Breast epithelium (tissue), 4 donors: ENCODE data around the gene NUDT5. TPM values are rescaled to one million over a fixed set of nuclear protein-coding genes. Genes with fewer than 3 reads are reported as not detected.

ENCODE experiments used
- DNase-seq, 2 donors: peaks; one replicate each; pipeline ENCODE4 v3.0.0-alpha.2; 2019; ENCODE audit warnings: low spot score in 2 of 2
- H3K27ac ChIP-seq, 2 donors: fragments of 200-600 bp; sonication (generic) in 1 of 2; one replicate each; pipeline ENCODE4 v1.5.1; 2016 to 2019; ENCODE audit warnings: mild to moderate bottlenecking in 1 of 2
- H3K27me3 ChIP-seq, 2 donors: fragments of 200-600 bp; sonication (generic) in 1 of 2; one replicate each; pipeline versions ENCODE4 v1.5.1 to v1.6.0; 2017 to 2019; ENCODE audit warnings: control low read depth in 1 of 2, mild to moderate bottlenecking in 1 of 2
- H3K36me3 ChIP-seq: fragments of 200-600 bp; one replicate; pipeline ENCODE4 v1.5.1; 2019
- H3K4me1 ChIP-seq, 2 donors: fragments of 200-600 bp; sonication (generic); one replicate each; pipeline ENCODE4 v1.5.1; 2016 to 2019; ENCODE audit warnings: control low read depth in 1 of 2
- H3K4me3 ChIP-seq, 3 donors: fragments of 200-600 bp; sonication (generic); 1 replicate in 2 of 3; 2 replicates in 1 of 3; pipeline ENCODE4 v1.5.1; 2016 to 2019; ENCODE audit warnings: mild to moderate bottlenecking in 3 of 3, moderate library complexity in 2 of 3
- H3K9me3 ChIP-seq, 2 donors: fragments of 200-600 bp; sonication (generic) in 1 of 2; one replicate each; pipeline ENCODE4 v1.5.1; 2016 to 2019; ENCODE audit warnings: control low read depth in 1 of 2
- CTCF ChIP-seq, 3 donors: fragments of 450-650 bp; IDR thresholded peaks; one replicate each; pipeline ENCODE4 v1.5.1; 2016 to 2017; ENCODE audit warnings: antibody characterized with exemption in 3 of 3, mild to moderate bottlenecking in 3 of 3, moderate library complexity in 3 of 3
- POLR2A ChIP-seq: fragments of 450-650 bp; IDR thresholded peaks from one replicate; pipeline ENCODE4 v1.6.1; 2016; ENCODE audit warnings: antibody characterized with exemption, mild to moderate bottlenecking, moderate library complexity
- POLR2AphosphoS5 ChIP-seq, 3 donors: sonication (generic); formaldehyde crosslinking; IDR thresholded peaks; one replicate each; pipeline ENCODE4 v1.6.1; 2017; ENCODE audit warnings: antibody characterized with exemption in 3 of 3
- intact Hi-C: fragments of 100-400 bp; cut with DNase I; formaldehyde crosslinking; loops from one replicate; pipeline ENCODE4 v1.15.1; 2023; ENCODE audit warnings: low total_unique reads
- total RNA-seq, 3 donors: library from RNA; depleted of rRNA; stranded (reverse); fragments of >200 nt; gene quantifications; one replicate each; pipeline ENCODE4 v1.1.0, GENCODE V29; 2016

The NUDT5 gene
- total RNA-seq, 3 donors from 2014 or later = 44.3 to 54.4 (median 49.3) TPM

GRCh38 chr10:12213621-12214020 is 17.9 kb upstream of the NUDT5 start:
- intact Hi-C loops = no loop called here
- Histone ChIP-seq H3K4me3 (no peak overlapping the region), H3K9me3 (no peaks in the 10 kb centered on the region), H3K4me1 (no peaks in the 10 kb centered on the region), H3K27me3 (no peaks in the 10 kb centered on the region), H3K36me3 (peaks cover 9% of the 10 kb centered on the region), H3K27ac (no peak overlapping the region)
- no peak for TF ChIP-seq POLR2AphosphoS5 (IDR thresholded peaks at IDR 0.05)
- no peak for TF ChIP-seq CTCF (IDR thresholded peaks at IDR 0.05)
- no peak for TF ChIP-seq POLR2A
- no peak for DNase-seq

GRCh38 chr10:12212454-12212853 is 16.8 kb upstream of the NUDT5 start:
- Histone ChIP-seq H3K9me3 (no peaks in the 10 kb centered on the region), H3K36me3 (peaks cover 5% of the 10 kb centered on the region)
- intact Hi-C loops = no loop called here

GRCh38 chr10:12208460-12208859 is 12.8 kb upstream of the NUDT5 start:
- DNase-seq = no peak
- no peaks in the 10 kb centered on the region for H3K27me3 ChIP-seq
- TF ChIP-seq CTCF (IDR thresholded peaks at IDR 0.05) (no peak), POLR2A (no peak), POLR2AphosphoS5 (IDR thresholded peaks at IDR 0.05) (no peak)
- H3K27ac ChIP-seq = no peak overlapping the region
- no peak overlapping the region for H3K4me3 ChIP-seq
- no peaks in the 10 kb centered on the region for H3K9me3 ChIP-seq
- H3K4me1 ChIP-seq = no peaks in the 10 kb centered on the region
- intact Hi-C loops = no loop called here
- peaks cover 5% of the 10 kb centered on the region for H3K36me3 ChIP-seq

More at GRCh38 chr10:12212454-12212853, 16.8 kb upstream of the NUDT5 start:
- Histone ChIP-seq H3K27me3 (no peaks in the 10 kb centered on the region), H3K4me3 (no peak overlapping the region), H3K27ac (no peak overlapping the region), H3K4me1 (no peaks in the 10 kb centered on the region)
- DNase-seq = no peak
- TF ChIP-seq POLR2AphosphoS5 (IDR thresholded peaks at IDR 0.05) (no peak), POLR2A (no peak), CTCF (IDR thresholded peaks at IDR 0.05) (no peak)

- no peak for TF ChIP-seq POLR2A
- TF ChIP-seq POLR2AphosphoS5 (IDR thresholded peaks at IDR 0.05) = no peak
- TF ChIP-seq CTCF (IDR thresholded peaks at IDR 0.05) = no peak
- no peak for DNase-seq
- Histone ChIP-seq H3K36me3 (peaks cover 7% of the 10 kb centered on the region), H3K4me3 (no peak overlapping the region), H3K9me3 (no peaks in the 10 kb centered on the region), H3K4me1 (no peaks in the 10 kb centered on the region), H3K27me3 (no peaks in the 10 kb centered on the region), H3K27ac (no peak overlapping the region)
- intact Hi-C loops = no loop called here
Measured at GRCh38 chr10:12207114-12207513, 11.4 kb upstream of the NUDT5 start.

GRCh38 chr10:12205082-12205481 is 9.4 kb upstream of the NUDT5 start:
- H3K36me3 ChIP-seq = peaks cover 4% of the 10 kb centered on the region

More at GRCh38 chr10:12205082-12205481, 9.4 kb upstream of the NUDT5 start:
- DNase-seq = no peak
- Histone ChIP-seq H3K4me3 (no peak overlapping the region), H3K4me1 (no peaks in the 10 kb centered on the region), H3K9me3 (no peaks in the 10 kb centered on the region), H3K27ac (no peak overlapping the region), H3K27me3 (no peaks in the 10 kb centered on the region)
- intact Hi-C loops = no loop called here
- TF ChIP-seq POLR2AphosphoS5 (IDR thresholded peaks at IDR 0.05) = no peak
- no peak for TF ChIP-seq CTCF (IDR thresholded peaks at IDR 0.05)
- no peak for TF ChIP-seq POLR2A
